ENCODE data around the gene AKAP13.

- TF ChIP-seq CTCF (IDR thresholded peaks at IDR 0.05; ENCODE audit: insufficient read depth, low read length, poor library complexity, severe bottlenecking) (no peak), EZH2phosphoT487 (conservative IDR thresholded peaks at IDR 0.05; ENCODE audit: low read length) (no peak)
Observed at GRCh38 chr15:85769182-85769900, 388.9 kb downstream of the AKAP13 start.

Measured in SU-DHL-6 (cell line).